Daoy (cell line): ENCODE results near the gene EFHD2. TPM values are rescaled to one million over a fixed set of nuclear protein-coding genes. Genes with fewer than 3 reads are reported as not detected.
A peak's percentile ranks its signal among the peaks of the same experiment; 100 is the strongest.
"Not testable (repeated sequence)": the region's sequence is repeated elsewhere in the genome, so short reads cannot be mapped to it uniquely, and the experiment has no call there.

Source experiments
- DNase-seq: peaks from one replicate; pipeline ENCODE4 v3.0.0-alpha.2; 2015; ENCODE audit warnings: low read depth
- total RNA-seq: library from RNA; depleted of rRNA; stranded (reverse); fragments of >200 nt; shearing (Covaris generic); gene quantifications from 2 replicates; pipeline ENCODE4 v1.2.3, GENCODE V29; 2014

EFHD2 gene
- total RNA-seq, 1 experiment from 2014 or later: 88.0 TPM

DNA sequence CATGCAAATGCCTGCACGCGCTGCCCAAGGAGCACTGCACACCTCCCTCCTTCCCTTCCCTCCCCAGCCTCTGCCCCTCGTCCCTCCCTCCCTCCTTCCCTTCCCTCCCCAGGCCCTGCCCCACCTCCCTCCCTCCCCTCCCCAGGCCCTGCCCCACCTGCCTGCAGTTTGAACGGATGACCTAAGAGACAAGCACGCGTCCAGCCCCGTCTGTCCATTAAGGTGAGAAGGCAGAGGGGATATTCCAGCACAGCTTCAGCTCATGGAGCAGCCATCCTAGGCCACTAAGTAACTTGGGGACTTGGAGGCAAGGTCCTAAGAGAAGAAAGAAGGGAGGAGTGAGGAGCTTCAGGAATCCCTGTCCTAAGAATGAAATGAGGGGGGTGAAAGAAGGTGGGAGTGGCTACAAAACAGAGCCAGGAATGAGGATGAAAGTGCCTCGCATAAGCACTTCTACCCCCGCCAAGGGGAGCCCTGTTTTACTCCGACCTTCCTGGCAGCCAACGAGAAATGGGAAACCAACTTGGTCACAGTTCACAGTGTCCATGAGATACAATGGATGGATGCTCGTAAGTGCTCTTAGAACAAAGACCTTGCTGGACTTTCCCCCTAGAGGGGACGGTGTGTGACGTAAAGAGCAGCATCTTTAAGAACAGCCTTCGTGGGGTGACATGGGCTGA is 21.3 kb upstream of the EFHD2 start:
- no peak for DNase-seq

GRCh38 chr1:15389828-15390227 is 19.9 kb upstream of the EFHD2 start:
- not testable (repeated sequence) for DNase-seq

DNA sequence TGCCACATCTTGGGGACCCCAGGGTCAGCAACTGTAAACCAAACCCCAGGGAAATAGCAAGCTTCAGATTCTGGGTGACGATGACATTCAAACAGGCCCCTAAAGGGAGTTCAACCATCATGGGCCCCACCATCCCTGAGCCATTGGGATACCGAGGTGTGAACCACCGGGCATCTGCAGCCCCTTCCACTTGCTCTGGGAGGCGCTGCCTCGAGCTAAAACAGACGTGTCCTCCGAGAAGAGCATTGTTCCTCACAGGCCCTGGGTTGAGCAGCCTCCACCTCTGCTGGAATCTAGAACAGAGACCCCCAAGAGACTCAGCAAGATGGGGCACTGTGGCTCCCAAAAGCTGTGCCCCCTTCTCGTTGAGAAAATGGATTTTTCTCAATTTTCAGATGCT is 19.0 kb upstream of the EFHD2 start:
- no peak for DNase-seq

DNA sequence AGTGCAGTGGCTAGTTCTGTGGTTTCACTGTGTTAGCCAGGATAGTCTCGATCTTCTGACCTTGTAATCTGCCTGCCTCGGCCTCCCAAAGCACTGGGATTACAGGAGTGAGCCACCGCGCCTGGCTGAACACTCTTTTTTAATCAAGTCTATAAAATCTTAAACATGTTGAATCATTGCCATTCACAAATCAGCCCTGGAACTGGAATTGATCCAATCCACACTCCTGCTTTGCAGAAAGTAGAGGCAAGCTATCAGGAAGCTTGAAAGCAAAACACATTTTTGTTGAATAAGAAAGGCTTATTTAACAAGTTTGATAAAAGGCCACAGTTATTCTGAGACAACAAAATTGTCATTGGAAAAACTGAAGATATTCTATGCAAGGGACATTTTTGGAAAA is 18.3 kb upstream of the EFHD2 start:
- no peak for DNase-seq

DNA sequence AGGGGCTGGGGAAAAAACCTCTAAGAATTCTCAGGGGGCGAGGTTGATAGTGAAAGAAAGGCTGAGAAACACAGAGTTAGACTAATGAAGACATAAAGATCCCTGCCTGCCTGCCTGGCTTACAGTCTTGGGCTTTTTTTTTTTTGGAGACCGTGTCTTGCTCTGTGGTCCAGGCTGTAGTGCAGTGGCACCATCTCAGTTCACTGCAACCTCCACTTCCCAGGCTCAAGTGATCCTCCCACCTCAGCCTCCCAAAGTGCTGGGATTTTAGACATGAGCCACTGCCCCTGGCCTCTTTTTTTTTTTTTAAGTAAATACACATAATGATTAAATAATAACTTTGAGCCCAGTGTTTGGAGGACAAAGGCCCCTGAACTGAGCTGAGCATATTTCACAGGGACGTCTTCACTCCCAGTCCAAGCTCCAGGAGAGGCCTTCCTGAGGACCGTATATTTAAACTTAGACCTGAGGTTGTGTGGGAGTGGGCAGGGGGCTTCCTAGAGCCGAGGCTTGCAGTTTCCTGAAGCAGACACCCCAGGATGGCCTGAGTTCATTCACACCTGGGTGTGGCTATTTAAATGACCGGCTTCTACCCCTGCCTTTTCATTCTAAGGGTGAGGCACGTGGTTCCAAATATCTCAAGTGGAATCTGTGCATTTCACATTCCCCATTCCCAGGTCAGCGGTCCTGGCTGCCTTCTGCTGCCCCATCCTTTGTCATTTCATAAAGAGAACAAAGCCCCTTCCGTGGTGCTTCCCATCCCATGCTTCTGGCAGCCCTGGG is 16.0 kb upstream of the EFHD2 start:
- DNase-seq: no peak

DNA sequence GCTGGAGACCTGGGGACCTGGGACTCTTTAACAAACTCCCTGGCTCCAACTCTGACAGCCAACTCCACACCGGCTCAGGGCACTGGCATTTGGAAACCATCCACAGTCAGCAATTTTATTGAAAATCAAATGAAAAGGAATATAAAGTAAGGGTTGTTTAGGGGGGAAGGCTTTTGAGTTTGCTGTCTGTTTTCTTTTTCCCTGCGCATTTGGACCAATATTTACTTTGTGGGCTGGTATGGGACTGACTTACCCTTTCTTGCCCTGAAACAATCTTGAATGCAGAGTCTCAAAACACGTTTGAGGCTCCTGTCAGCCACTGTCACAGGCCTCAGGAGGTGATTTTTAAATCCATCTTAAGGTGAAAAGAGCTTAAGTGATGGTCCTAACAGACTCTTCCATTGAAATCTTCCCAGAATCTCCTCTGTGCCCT is 15.4 kb upstream of the EFHD2 start:
- no peak for DNase-seq

DNA sequence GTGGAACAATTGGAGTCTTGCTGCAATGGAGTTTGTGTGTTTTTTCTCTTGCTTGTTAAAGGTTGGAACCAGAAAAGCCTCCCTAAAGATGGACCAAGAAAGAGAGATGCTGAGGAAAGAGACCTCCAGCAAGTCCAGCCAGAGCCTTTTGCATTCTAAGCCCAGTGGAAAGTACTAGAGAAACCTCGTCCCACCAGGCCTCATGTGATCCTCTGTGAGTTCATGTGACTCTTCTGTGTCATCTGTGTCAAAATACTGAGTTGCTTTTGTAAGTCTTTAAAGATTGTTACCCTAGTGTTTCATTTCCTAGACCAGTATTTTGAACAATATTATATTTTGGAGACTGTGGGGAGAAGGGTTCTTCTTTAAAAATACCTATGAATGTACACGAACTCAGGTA is 12.5 kb upstream of the EFHD2 start:
- DNase-seq: no peak

- no peak for DNase-seq
Measured at GRCh38 chr1:15399710-15400109, 10.0 kb upstream of the EFHD2 start.

DNA sequence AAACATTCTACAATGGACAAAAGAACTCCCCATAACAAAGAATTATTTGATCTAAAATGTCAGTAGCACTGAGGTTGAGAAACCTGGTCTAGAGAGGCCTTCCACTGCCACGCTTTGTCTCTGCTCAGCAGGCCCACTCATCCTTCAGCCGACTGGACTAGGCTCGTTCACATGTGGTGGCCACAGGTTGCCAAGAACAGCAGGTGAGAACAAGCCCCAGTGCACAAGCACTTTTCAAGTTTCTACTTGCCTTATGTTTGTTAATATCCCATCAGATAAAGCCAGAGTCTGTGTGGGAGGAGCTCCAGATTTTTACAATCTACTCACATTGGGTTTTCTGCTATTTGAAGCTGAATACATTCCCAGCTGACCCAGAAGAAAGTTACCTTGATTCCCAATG is 9.1 kb upstream of the EFHD2 start:
- no peak for DNase-seq

GRCh38 chr1:15401391-15402055 is 8.2 kb upstream of the EFHD2 start:
- no peak for DNase-seq

DNA sequence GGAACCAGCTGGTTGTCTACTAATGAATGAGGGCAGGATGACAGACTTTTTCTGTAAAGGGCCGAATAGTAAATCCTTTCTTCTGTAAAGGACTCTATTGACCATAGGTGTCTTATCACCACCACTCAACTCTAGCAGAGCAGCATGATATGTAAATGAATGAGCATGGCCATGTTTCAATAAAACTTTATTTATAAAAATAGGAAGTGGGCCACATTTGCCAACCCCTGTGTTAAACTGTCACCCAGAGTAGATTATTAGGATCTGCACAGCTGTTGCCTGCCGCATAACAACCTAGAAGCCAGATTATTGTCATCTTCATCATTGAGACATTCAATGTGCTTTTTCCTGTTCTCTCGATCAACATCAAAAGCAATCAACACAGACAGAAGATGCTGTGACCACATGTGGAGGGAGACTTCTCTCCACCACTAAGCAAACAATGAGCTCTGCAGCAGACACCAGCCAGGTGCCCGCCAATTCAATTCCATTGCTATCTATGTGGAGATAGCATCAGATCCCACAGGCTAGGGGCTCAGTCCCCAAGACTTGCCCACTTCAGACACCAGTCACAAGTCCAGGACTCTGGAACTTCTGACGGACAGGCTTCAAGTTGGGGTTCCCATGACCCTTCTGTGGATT is 6.8 kb upstream of the EFHD2 start:
- no peak for DNase-seq

DNA sequence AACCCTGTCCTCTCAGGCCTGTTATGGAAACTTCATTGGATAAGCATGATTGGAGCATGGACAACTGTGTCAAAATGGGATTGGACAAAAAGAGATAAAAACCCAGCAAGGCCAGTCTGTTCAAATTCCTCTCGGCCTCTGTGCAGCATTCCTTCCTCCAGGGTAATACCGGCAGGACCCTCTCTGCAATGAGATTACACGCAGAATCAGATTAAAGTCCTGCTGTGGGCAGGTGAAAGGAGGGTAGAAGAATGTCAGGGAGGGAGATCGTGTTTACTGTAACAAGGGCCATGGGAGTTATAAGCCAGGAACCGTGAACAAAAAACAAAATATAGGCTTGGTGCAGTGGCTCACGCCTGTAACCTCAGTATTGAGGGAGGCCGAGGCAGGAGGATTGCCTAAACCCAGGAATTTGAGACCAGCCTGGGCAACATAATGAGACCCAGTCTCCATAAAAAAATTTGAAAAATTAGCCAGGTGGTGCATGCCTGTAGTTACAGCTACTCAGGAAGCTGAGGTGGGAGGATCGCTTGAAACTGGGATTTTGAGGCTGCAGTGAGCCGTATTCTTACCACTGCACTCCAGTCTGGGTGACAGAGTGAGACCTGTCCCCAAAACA is 5.6 kb upstream of the EFHD2 start:
- no peak for DNase-seq

- no peak for DNase-seq
Measured at GRCh38 chr1:15405106-15405850, 4.4 kb upstream of the EFHD2 start.

DNA sequence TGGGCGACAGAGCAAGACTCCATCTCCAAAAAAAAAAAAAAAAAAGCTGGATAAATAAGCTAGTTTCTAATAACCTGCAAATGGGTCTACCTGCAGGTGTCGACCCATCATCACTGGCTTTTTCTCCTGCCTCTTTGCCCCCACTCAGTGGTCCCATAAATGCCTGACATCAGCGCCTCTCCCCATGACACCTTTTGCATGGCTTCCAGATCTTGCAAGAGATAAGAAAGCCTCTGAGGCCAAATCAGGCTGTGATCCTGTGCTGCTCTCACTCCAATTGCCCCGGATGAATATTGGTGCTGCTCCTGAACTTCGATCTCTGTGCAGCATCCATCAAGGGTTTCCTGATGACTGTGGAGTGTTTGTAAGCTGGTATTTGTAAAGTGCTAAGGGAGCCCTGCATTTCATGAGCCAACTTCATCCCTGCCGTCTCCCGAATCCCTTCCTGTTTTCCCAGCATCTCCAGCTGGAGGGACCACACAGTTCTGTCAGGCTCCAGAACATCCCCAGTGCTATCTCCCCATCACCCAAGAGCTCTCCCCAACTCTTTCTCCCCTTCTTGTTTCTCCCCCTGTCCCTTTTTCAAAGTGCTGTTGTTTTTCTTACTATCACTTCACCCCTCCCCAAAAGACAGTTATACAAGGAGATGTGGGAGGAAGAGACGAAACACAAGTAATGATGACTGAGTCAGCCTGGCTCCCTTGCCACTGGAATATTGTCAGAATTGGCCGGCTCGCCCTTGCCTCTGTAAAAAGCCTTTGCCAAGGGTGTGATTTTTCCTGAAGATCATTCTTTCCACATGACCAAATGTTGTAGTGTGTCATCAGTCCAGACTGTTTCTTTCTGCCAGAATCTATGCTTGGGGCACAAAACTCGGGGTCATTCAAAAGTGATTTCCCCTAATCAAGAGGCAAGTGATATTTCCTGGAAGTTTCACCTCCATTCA is 2.8 kb upstream of the EFHD2 start:
- peak; percentile 55 for DNase-seq

- DNase-seq: no peak
Measured at GRCh38 chr1:15407580-15407979, 2.1 kb upstream of the EFHD2 start.

DNA sequence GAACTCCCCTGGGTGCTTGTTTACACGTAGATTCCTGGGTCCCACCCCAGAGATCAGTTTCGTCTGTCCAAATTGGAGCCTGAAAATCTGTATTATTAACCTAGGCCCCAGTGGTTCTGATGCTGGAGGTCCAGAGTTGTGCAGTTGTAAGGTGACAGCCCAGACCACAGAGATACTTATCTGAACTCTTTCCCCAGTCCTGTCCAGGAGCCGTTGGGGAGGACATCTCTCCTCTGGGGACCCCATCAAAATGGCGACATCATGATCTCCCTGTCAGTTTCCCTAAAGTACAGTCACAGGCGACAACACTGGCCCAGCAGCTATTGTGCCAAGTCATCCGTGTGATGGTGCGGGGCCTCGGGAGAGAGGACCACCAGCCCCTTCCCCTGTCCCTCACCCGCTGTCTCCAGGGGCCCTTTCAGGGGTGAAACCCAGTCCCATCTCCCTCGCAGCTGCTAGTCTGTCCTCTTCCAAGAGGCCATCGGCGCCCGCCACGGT is 749 bp upstream of the EFHD2 start:
- no peak for DNase-seq

GRCh38 chr1:15410223-15410883 is 665 bp downstream of the EFHD2 start:
- no peak for DNase-seq

GRCh38 chr1:15410884-15411245 is 1.2 kb downstream of the EFHD2 start:
- no peak for DNase-seq

GRCh38 chr1:15411593-15412137 is 2.0 kb downstream of the EFHD2 start:
- DNase-seq: peak; percentile 43
